ENCODE results near the gene IL1RAPL1.

Gene IL1RAPL1

DNA sequence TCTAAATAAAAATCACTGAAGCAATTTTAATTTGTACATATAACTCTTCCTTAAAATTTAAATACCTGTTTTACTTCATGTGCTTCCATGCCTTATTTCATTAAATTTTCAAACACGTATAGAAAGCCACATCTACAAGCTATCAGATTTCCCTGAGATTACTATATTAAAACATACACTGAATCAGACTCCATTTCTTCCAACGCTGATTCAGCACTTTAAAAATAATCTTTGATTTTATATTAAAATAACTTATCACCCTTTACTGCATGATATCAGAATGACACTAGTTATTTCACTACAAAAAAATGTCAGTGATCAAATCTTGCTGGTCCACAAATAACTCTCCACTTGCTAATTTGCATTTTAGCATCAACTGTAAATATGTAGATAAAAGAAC, 550.8 kb downstream of the IL1RAPL1 start:
- no peak for FAIRE-seq

DNA sequence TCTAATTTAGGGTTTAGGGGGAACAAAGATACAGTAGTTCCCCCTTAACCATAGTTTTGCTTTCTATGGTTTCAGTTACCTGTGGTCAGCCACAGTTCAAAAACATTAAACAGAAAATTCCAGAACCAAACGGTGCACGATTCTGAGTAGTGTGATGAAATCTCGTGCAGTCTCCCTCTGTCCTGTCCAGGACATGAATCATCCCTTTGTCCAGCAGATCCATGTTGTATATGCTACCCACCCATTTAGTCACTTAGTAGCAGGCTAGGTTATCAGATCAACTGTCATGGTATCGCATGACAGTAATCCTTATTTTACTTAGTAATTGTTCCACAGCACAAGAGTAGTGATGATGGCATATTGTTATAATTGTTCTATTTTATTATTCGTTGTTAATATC, 556.1 kb downstream of the IL1RAPL1 start:
- no peak for FAIRE-seq

DNA sequence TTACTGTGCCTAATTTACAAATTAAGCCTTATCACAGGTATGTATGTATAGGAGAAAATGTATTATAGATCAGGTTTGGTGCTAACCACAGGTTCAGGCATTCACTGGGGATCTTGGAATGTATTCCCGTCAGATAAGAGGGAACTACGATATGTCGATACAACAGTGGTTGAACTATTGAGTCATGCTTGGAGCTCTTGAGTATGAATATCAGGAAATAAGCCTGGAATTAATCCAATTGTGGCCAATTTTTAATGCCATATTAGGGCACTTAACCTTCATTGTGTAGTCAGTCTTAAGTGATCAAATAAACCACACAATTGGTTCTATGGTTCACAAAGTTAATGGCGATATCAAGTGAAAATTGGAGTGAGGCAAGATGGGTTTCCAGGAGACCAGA, 556.5 kb downstream of the IL1RAPL1 start:
- no peak for FAIRE-seq

DNA sequence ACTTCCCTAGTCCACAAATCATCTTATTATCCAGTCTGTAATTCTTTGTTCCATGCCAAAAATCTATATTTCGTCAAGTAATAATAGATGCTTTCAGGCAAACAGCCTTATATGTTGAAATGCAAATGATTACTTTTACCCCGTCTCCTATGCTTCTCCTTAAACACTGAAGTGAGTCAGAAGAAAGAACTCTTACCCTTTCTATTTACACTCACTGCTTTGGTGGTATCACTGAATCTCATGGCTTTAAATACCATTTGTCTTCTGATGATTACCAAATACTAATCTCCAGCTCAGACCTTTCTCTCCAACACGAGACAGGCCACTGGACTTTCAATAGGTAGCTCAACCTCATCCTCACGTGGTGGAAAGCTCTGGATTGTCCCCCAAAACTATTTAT, 558.1 kb downstream of the IL1RAPL1 start:
- FAIRE-seq: no peak

DNA sequence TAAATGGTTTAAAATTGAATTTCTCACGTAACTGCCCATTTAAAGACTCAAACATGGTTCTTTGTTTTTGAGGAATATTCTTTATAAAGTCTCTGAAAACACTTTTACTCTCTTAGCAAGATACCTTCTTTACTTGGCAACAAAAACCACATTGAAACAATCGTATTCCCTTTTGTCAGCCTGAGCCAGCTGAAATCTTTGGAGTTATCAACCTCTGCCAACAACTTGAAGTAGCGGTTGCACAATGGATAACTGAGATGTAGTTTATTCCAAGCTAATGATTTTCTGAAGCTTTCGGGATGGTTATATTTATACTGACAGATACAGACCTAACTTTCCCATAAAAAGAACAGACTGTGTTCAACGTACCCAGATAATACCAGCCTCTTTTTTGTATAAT, 561.3 kb downstream of the IL1RAPL1 start:
- no peak for FAIRE-seq

DNA sequence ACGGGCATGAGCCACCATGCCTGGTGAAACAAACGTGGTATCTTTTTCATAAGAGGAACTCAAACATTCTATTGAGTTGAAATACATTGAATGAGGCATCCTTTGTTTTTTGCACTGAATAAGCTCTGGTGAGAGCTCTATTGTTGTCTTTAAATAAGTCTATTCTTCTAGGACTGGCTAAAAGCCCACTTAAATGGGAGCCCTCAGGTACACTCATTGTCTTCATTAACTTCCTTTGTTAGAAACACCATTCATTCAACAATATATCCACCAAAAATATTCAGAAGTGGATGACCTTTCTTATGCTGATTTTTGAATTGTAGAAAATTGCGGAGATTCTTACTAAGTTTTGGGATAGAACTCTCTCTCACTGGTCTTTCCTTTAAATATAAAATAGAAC, 568.0 kb downstream of the IL1RAPL1 start:
- FAIRE-seq: no peak

DNA sequence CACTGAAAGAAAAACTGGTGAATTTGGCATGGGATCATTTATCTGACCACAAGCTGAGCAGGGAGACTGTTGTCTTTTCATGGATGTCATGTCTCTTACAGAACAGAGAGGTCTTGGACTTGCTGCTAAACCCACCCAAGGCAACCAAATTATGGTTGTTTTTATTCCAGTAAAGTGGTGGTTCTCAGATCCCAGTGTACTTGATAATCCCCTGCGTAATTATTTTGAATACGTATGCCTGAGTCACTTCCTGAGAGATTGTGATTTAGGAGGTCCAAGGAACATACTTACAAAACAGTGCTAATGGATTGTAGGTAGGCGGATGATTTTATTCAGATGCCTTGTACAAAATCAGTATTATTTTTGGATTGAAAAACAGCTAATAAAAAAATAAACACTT, 585.6 kb downstream of the IL1RAPL1 start:
- no peak for FAIRE-seq

DNA sequence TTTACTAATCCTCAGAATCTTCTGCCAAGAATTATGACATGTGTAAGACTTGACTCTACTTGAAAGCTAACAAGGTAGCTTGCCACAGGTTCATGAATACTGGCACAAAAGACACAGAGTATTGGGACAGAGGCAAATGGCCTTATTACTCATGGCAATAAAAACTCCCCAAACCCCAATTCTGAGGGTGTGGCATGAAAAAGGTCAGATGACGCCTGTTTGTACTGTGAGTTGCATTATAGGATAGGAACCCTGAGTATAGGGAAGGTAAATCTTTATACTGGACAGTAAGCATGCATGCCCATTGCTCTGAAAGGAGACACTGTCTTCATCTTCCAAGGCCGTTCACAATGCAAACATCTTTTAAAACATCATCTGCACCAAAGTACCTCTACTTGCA, 600.0 kb downstream of the IL1RAPL1 start:
- no peak for FAIRE-seq

DNA sequence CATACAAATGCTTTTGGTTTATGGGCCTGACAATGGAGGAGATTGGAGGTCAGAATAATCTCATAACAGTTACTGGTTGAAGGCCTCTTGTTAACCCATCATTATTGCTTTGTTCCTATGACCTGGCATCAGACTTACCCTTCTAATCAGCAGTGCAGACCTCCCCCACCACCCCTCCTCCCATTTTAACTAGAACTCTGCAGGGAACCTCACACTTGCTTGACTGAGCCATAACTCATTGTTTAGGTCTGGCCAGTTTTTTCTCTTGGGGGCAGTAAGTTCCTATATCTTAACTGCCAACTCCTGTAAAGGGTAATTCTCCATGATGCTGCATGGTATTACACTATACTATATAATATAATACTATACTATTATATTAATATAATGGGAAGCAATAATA, 609.3 kb downstream of the IL1RAPL1 start:
- no peak for FAIRE-seq

DNA sequence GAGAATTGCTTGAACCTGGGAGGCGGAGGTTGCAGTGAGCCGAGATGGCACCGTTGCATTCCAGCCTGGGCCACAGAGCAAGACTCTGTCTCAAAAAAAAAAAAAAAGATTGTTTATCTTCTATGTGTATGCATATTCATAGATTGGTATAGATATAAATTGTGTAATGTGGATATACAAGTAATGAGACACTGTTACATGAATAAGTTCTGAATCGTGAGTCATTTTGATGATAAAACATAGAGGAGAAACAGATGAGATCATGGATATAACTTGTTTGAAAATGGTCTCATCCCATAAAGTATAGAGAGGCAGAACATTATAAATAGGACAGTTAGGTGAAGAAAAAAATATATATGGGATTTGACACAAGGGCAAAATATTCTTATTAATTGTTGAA, 628.0 kb downstream of the IL1RAPL1 start:
- FAIRE-seq: no peak

DNA sequence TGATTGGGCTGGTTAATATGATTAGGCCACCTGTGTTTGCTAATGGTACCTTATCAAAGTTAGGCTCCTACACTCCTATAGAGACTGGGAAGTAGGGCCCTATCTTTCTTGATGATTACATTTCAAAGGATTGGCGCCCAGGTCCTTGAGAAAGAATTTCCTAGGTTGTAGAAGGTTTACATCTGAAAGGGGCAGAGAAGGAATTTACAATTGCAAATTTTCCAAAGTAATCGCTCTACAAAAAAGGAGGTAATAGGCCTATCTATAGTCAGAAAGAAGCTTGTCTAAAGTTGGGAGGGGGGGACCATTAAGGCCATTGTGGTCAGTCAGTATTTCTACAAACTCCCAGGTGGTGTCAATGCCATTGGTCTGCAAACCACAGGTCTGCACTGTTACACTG, 638.4 kb downstream of the IL1RAPL1 start:
- no peak for FAIRE-seq

DNA sequence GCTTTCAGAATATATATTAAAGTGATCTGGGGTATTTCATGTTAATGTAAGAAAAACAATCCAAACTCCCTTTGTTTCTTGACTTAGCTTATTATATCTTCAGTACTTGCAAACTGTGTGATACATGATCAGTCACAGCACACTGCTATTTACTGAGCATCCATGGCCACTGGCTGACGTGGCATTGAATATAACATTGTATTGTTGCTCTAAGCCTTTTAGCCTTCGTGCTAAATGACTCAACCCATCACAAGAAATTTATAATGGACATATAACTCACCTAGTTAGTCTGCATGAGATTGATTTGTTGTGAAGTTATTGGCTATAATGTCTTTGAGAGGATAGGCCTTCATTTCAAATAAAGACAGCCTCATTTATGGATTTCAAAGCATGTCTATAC, 642.6 kb downstream of the IL1RAPL1 start:
- FAIRE-seq: no peak

DNA sequence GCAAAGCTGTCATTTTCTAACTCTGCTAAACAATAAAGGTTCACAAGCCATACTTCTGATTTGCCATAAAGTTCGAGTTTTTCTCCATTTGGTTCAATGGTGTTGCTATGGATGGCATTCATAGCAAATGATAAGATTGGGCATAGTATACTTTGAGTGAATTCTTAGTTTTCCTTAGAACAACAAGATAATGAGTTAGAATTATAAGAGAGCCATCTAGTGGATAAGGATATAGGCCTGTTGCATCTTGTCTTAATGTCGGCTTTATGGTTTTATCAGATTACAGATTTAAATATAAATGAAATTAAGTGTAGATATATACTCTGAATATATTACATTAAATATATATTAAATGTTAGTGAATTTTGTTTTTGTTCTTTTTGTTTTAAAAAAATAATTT, 644.6 kb downstream of the IL1RAPL1 start:
- FAIRE-seq: peak; percentile 97

DNA sequence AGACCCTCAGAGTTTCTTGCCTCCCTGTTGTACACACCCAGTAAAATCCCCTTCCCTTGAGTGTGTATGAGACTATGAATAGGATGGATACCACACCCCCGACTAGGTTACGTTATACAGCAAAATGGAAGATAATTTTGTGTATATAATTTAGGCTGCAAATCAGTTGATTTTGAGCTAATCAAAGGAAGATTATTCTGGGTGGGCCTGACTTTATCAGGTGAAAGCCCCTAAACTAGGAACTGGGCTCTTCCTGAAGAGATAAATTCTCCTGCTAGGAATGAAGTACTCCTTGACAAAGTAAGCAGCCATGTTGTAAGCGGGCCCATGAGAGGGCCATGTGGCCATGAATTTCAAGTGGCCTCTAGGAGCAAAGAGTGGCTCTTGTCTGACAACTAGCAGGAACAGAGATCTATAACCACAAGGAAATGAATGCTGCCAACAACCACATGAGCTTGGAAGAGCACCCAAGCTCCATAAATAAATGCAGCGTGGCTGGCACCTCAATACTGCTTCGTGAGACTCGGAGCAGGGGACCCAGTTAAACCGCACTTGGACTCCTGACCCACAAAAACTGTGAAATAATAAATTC, 646.4 kb downstream of the IL1RAPL1 start:
- FAIRE-seq: no peak

DNA sequence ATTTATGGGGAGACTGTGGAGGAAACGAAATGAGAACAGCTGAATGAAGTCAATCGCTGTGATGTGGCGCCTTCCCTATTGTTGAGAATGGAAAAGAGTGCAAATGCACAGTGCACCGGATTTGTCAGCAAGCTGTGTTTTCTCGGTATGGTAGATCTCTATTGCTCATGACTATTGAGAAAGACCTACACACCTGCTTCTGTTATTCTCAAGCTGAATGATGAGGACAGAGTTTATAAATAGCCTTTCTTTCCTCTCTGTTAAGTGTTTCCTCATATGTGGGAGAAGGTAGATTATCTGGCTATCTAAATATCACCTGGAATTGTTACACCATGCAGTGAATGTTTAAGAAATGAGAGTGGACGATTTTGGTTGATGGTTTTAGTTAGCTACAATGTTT, 650.7 kb downstream of the IL1RAPL1 start:
- FAIRE-seq: no peak

DNA sequence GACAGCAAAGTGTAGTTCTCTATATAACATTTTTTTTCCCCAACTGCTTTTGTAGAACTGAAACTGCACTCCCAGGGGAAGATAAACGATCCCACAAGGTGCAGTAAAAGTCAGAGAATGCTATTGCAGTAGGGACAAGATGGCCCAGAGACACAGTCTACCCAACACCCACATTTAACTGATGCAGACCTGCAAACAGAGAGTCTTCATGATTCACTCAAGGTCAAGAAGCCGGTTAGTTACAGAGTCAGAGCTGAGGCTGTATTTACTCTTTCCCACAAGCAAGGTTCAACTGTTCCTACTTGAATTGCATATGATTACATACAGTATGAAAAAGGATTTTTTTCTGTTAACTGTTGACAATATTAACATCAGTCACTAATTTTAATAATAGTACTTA, 654.6 kb downstream of the IL1RAPL1 start:
- FAIRE-seq: no peak

DNA sequence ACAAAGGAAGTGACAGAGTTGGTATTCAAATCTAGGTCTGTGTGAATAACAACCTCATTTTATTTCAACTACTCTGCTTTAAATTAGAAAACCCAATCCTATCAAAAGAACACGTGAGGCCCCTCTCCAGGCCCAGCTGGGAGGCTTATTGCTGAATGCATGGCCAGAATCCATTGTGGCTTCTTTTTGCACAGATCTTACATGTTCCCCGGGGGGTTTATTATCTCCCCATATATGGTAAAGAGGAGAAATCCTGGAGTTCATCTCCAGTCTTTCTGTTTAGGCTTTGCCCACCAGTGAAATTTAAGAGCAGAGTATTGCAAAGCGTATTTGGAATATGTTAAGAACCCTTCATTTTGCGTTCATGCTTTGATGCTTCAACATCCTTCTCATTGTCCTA, 655.6 kb downstream of the IL1RAPL1 start:
- FAIRE-seq: no peak

DNA sequence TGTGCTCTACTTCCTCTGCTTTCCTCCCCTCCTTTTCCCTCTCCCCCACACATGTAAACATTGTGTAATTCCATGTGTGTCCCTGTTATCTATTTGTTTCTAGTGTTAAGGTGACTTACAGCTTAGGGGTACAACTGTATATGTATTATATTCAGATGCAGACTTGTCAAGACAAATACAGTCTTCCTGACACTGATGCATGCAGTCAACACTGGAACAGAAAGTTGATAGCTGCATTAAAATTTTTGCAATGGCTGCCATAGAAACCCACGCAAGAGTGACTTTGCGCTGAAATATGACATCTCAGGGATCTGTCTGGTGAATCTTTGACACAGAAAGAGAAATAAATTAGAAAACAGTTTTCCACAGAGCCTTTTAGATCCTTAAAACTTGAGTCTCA, 656.7 kb downstream of the IL1RAPL1 start:
- FAIRE-seq: no peak

DNA sequence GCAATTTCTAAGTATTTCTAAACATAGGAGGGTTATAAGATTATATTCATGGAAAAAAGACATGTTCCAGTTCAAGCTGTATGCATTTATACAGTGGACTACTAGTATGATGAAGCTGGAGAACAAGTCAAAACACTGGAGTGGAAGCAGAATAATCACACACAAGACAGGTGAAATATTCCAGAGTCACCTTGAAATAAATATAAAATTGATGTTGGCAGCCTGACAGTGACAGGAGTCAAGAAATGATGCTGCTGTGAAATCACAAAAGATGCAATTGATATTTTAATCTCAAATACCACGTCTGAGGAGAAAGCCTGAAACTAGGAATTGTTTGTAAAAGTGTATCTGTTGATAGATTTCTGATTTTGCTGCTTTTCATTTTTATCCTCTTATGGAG, 667.3 kb downstream of the IL1RAPL1 start:
- no peak for FAIRE-seq

DNA sequence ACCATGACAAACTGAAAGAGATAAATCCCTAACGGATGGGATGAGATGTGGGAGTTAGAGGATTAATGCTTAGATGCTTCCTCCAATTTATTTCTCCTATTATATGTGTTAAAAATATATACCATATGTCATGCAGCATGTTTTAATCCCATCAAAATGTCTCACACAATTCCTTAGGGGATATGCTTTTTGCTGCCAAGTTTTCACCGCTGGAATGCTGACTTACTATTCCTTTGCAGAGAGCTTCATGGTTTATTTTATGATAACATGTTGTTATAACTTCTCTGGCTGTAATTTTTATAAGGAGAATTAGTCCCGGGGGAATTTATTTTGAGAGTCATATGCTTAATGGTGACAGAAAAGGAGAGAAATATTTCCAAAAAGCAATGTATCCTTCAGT, 670.3 kb downstream of the IL1RAPL1 start:
- no peak for FAIRE-seq

DNA sequence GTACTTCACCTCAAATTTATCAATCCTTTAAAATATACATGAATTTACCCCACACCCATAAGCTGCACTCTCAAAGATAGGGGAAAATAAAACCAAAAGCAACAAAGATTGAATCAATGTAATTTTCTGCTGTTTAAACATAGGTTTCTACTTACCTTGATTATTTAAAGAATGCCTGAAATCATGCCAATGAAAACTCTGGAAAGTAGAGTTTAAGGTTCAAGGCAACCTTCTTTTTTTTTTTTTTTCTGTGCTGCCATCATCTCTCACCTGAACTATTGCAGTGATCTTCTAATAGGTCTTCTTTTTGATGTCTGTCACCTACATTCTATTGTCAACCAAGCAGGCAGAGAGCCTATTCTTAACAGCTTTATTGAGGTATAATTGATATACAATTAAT, 682.1 kb downstream of the IL1RAPL1 start:
- no peak for FAIRE-seq

DNA sequence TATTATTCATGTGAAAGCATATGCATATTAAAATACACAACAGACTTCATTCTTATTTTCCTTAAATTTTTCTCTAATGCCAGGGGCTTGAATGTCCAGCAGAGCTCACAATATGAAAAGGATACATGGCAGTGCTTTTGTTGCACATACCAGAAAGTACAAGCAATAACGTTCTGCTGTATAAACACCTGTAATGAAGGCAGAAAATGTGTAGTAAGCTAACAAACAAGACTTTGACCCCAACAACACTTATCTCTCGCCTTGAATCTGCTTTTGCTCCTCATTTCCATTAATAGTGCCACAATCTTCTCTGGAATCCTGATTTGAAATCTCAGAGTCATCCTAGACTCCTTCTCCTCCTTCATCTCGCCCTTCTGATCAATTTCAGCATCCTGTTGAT, 687.3 kb downstream of the IL1RAPL1 start:
- FAIRE-seq: no peak

DNA sequence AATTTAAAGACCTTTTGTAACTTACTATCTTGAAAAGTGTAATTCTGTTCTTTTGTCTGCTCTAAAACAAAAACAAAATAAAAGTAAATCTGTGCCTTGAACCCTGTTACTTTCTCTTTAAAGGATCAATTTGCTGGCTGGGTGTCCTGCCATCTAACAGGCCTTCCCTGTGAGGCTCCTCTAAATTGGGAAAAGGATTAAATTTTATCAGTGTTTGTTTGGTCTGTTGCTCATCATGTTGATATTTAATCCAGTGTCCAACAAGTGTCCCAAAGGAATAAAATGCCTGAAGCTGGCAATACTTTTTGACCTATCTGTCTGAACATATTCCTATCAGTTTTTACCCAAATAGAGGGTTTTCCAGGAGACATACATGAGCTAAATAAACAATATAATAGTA, 688.7 kb downstream of the IL1RAPL1 start:
- no peak for FAIRE-seq

DNA sequence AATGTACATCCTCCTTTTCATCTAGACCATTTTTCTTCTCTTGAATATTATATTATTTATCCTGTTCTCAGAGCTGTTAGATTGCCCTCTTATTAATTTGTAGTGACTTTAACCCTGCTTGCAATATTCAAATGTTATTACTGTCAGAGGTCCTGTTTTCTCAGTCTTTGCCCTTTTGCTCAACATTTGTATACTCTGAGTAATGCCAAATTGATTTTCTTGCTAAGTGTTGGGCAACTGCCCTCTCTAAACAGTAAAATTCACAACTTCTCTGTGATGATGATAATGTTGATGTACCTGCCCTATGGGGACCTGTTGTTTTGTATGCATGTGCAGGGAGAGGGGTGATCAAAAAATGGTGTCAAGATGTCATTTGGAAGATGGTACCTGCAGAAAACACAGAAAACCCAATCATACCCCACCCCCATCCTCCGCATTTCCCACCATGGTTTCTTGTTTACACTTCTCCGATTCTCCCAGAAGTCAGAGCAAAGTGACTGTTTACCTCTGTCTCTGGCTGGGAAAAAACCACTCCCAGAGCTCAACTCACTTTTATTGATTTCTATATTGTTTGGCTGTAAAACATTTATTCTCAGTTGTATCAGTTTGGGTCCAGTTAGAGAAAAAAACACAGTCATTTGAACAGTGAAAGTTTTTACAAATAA, 694.0 kb downstream of the IL1RAPL1 start:
- FAIRE-seq: no peak

DNA sequence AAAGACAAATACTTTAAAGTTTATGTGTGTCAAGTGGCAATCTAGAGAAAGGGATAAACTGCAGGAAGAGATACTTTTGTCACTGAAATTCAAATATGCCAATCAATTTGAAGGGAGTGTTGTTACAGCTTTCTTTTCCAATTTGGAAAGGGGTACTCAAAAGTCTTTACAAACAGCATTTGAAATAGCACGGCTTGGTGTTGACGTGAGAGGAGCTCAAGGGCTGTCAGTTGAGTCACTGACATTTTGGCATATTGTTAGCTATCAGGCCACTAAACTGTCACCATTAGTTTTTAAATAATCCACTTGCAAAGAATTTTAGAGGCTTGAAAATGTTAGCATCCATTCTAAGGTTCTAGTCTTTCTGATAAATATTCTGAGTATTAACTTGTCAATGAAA, 698.4 kb downstream of the IL1RAPL1 start:
- no peak for FAIRE-seq

Data from A204.1 (cell line).